ENCODE measurements around the gene FLACC1. TPM values are rescaled to one million over a fixed set of nuclear protein-coding genes. Genes with fewer than 3 reads are reported as not detected.

FLACC1 gene, protein sequence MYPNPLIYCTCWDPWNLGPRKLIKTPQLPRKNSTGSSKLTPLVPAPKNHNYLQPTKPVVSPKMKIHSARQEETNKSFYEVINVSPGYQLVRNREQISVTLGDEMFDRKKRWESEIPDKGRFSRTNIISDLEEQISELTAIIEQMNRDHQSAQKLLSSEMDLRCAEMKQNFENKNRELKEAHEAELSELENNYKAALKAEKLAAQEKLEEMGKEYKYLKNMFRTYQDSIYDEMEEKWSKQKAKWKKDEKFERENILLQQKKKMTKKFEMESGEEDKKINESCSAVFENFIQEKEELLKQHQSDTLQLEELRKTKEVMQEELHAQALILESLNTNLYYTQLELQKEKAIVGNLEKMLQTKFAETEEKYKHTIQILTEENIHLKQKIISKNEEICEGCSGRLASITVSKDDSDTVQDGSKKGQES
- under 1 TPM; 0.79 to 0.91 TPM for total RNA-seq
- polyA plus RNA-seq (2013, experiment 1 of 2) = 0.64 TPM
- polyA plus RNA-seq (2013, experiment 2 of 2) = 0.29 TPM
- long read RNA-seq, experiment 1 = 0 reads
- long read RNA-seq, experiment 2 = 0 reads
- long read RNA-seq, experiment 3 = 0 reads
- long read RNA-seq, experiment 4 = 0 reads

DNA sequence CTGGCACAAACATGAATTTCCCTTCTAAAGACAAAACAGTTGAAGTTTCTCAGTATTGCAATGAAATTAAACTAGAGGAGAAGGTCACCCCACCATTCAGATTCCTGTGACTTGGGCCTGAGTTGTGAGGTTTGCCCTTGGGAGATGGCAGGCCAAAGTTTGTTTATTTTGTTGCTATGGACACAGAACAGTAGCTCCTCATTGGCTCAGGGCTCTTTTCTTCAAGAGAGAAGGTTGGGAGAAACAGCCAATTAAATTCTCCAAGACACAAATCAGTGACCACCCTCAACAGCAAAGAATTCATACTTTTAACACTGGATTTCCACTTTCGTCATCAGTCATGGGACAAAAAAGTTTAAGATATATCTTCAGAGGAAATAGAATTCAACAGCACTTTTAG, at the start of gene FLACC1:
Gene FLACC1, minus strand, starts transcription at position 125 of the 400 bp plus-strand sequence. CDS start 5,941 bp downstream, outside the sequence.
- peaks cover 6% of the 10 kb centered on the region for H3K27me3 ChIP-seq (ENCODE audit: control insufficient read depth, insufficient read depth, low read length, poor library complexity, severe bottlenecking)
- no peaks in the 10 kb centered on the region for H3K9me3 ChIP-seq (ENCODE audit: control insufficient read depth, low read length)
- no peak within 1 kb of the TSS for H3K4me3 Mint-ChIP-seq
- peak within 1 kb of the TSS; percentile 62 for H3K27ac Mint-ChIP-seq
- H3K9ac ChIP-seq (ENCODE audit: extremely low read depth, low read length, poor library complexity, severe bottlenecking) = no peak within 1 kb of the TSS
- H3K4me1 ChIP-seq (ENCODE audit: control insufficient read depth, insufficient read depth, low read length) = no peaks in the 10 kb centered on the region
- peak; percentile 74 for DNase-seq
- H3K27ac ChIP-seq (ENCODE audit: low read depth, low read length) = peak within 1 kb of the TSS; percentile 80
- peaks cover under 1% of the 10 kb centered on the region for H3K9me3 Mint-ChIP-seq
- peaks cover under 1% of the 10 kb centered on the region for H3K27me3 Mint-ChIP-seq (ENCODE audit: insufficient read depth)
- WGBS, 2 experiments (ENCODE audit: insufficient coverage in 1 of 2, insufficient read length in 1 of 2) = 82 to 89% methylated on average over 1 of the region's 1 CpG
- H3K36me3 Mint-ChIP-seq (ENCODE audit: low read depth) = peaks cover 3% of the 10 kb centered on the region
- TF ChIP-seq, protein P1, sequence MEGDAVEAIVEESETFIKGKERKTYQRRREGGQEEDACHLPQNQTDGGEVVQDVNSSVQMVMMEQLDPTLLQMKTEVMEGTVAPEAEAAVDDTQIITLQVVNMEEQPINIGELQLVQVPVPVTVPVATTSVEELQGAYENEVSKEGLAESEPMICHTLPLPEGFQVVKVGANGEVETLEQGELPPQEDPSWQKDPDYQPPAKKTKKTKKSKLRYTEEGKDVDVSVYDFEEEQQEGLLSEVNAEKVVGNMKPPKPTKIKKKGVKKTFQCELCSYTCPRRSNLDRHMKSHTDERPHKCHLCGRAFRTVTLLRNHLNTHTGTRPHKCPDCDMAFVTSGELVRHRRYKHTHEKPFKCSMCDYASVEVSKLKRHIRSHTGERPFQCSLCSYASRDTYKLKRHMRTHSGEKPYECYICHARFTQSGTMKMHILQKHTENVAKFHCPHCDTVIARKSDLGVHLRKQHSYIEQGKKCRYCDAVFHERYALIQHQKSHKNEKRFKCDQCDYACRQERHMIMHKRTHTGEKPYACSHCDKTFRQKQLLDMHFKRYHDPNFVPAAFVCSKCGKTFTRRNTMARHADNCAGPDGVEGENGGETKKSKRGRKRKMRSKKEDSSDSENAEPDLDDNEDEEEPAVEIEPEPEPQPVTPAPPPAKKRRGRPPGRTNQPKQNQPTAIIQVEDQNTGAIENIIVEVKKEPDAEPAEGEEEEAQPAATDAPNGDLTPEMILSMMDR (conservative IDR thresholded peaks at IDR 0.05) = no peak
- H3K4me1 Mint-ChIP-seq = peaks cover 2% of the 10 kb centered on the region
- no peak within 1 kb of the TSS for H3K4me3 ChIP-seq (ENCODE audit: low read length)
- H3K36me3 ChIP-seq (ENCODE audit: control insufficient read depth, insufficient read depth, low read length) = no peaks in the 10 kb centered on the region

DNA sequence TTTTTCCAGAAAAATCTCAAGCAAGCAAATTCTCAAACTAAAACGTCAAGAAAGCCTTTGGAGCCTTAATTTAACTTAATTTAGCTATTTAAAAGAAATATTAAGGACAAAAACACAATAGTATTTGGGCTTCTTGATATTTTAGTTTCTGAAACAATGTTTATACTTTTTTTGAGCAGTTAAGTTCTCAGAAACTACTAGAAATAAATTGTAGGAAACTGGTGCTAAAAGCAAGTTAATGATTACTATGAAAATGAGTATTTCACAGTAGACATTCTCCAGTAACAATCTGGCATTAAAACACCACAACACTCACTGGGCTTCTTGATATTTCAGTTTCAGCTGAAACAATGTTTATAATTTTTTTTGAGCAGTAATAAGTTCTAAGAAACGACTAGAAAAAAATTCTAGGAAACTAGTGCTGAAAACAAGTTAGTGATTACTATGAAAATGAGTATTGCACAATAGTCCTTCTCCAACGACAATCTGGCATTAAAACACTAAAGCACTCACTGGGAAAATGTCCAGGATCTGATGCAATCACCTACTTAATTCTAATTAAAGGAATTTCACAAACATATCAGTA, 49.0 kb upstream of the FLACC1 start:
- H3K27me3 ChIP-seq (ENCODE audit: control insufficient read depth, insufficient read depth, low read length, poor library complexity, severe bottlenecking) = no peaks in the 10 kb centered on the region
- 79 to 100% methylated on average over 1 to 2 of the region's 3 CpGs for WGBS, 2 experiments (ENCODE audit: insufficient coverage in 1 of 2, insufficient read length in 1 of 2)
- no peaks in the 10 kb centered on the region for H3K9me3 Mint-ChIP-seq
- no peak for DNase-seq
- H3K9ac ChIP-seq (ENCODE audit: extremely low read depth, low read length, poor library complexity, severe bottlenecking) = no peak overlapping the region
- H3K4me3 ChIP-seq (ENCODE audit: low read length) = no peak overlapping the region
- H3K27ac Mint-ChIP-seq = no peak overlapping the region
- H3K36me3 Mint-ChIP-seq (ENCODE audit: low read depth) = no peaks in the 10 kb centered on the region
- TF ChIP-seq, protein P1 (conservative IDR thresholded peaks at IDR 0.05) = no peak
- no peak overlapping the region for H3K4me3 Mint-ChIP-seq
- H3K27ac ChIP-seq (ENCODE audit: low read depth, low read length) = no peak overlapping the region
- peaks cover 16% of the 10 kb centered on the region for H3K4me1 Mint-ChIP-seq
- no peaks in the 10 kb centered on the region for H3K27me3 Mint-ChIP-seq (ENCODE audit: insufficient read depth)
- no peaks in the 10 kb centered on the region for H3K9me3 ChIP-seq (ENCODE audit: control insufficient read depth, low read length)
- H3K4me1 ChIP-seq (ENCODE audit: control insufficient read depth, insufficient read depth, low read length) = peaks cover 10% of the 10 kb centered on the region
- H3K36me3 ChIP-seq (ENCODE audit: control insufficient read depth, insufficient read depth, low read length) = no peaks in the 10 kb centered on the region

DNA sequence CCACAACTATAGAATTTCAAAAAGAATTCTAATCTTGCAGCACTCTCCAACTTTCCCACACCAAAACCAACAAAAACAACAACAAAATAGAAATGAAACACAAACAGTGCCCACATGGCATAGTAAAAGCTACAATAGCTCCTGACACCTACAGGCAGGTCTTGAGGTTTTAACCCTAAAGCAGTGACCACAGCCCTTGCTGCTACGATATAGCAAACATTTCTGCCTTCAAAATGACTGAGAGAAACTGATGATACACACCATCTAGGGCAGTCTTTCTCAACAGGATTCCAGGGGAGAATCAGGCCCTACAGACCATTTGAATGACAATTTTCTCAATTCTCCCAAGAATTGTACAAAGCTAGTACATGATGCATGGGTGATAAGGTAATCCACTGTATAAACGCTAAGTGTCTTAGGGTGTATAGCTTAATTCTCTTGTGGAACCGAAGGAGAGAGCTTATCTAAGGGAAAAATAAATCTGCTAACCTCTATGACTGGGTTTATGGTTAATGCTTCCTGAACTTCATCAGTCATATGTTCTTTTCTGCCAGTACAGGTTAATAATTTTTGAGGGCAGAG, 47.6 kb upstream of the FLACC1 start:
- Histone ChIP-seq H3K27ac (ENCODE audit: low read depth, low read length) (no peak overlapping the region), H3K9me3 (ENCODE audit: control insufficient read depth, low read length) (no peaks in the 10 kb centered on the region), H3K9ac (ENCODE audit: extremely low read depth, low read length, poor library complexity, severe bottlenecking) (no peak overlapping the region), H3K4me3 (ENCODE audit: low read length) (no peak overlapping the region), H3K4me1 (ENCODE audit: control insufficient read depth, insufficient read depth, low read length) (peaks cover 10% of the 10 kb centered on the region), H3K27me3 (ENCODE audit: control insufficient read depth, insufficient read depth, low read length, poor library complexity, severe bottlenecking) (no peaks in the 10 kb centered on the region), H3K36me3 (ENCODE audit: control insufficient read depth, insufficient read depth, low read length) (no peaks in the 10 kb centered on the region)
- Mint-ChIP-seq H3K9me3 (no peaks in the 10 kb centered on the region), H3K36me3 (ENCODE audit: low read depth) (no peaks in the 10 kb centered on the region), H3K4me3 (no peak overlapping the region), H3K27me3 (ENCODE audit: insufficient read depth) (no peaks in the 10 kb centered on the region), H3K27ac (no peak overlapping the region), H3K4me1 (peaks cover 16% of the 10 kb centered on the region)
- no peak for DNase-seq
- TF ChIP-seq, protein P1 (conservative IDR thresholded peaks at IDR 0.05) = peak; percentile 33
- 80 to 95% methylated on average over 3 of the region's 3 CpGs for WGBS, 2 experiments (ENCODE audit: insufficient coverage in 1 of 2, insufficient read length in 1 of 2)

All from endodermal cell (in vitro differentiated cells).